ENCODE results near the gene PPM1E. TPM values are rescaled to one million over a fixed set of nuclear protein-coding genes. Genes with fewer than 3 reads are reported as not detected.

PPM1E gene
- total and polyA plus RNA-seq, 2 of the 4 experiments (the other 2 are of a cell fraction), result under 0.01 to 0.05 TPM

GRCh38 chr17:59001158-59001814 lies 245.6 kb downstream of the PPM1E start:
- H2BK120ac ChIP-seq (ENCODE audit: low read depth, low read length), result peak overlapping the region; percentile 75
- H2AFZ ChIP-seq (replicated peaks; ENCODE audit: low read length, poor library complexity), result peak overlapping the region; percentile 71
- peaks cover 3% of the 10 kb centered on the region; the same call in 1 of the 2 replicates for H3K36me3 ChIP-seq (ENCODE audit: control insufficient read depth, insufficient read depth, low read length)
- peak overlapping the region; percentile 16; the same call in 2 of the 3 replicates for H2BK15ac ChIP-seq (ENCODE audit: low read depth, low read length)
- H3K9me1 ChIP-seq (ENCODE audit: insufficient read depth, low read length), result no peaks in the 10 kb centered on the region; the same call in 1 of the 2 replicates
- ChIA-PET POLR2A (ENCODE audit: unreplicated experiment) (no interaction called here), CTCF (interaction anchor here (0.7 kb wide), 1 partner anchor 290 kb away, joined by 3 read pairs; no protein-coding TSS in a partner anchor)
- peak overlapping the region; percentile 99 for H3K4me2 ChIP-seq (ENCODE audit: low read depth, low read length)
- no peaks in the 10 kb centered on the region for H3K9me3 ChIP-seq (ENCODE audit: control insufficient read depth, insufficient read depth, low read length)
- no TSS peak for BruUV-seq (replicated peaks)
- peak overlapping the region; percentile 88 for H3K27ac ChIP-seq (ENCODE audit: insufficient read depth, low read length)
- peak overlapping the region; percentile 37; the same call in 1 of the 2 replicates for H4K91ac ChIP-seq (ENCODE audit: insufficient read depth, low read depth, low read length)
- H3K23ac ChIP-seq (ENCODE audit: low read depth, low read length), result peak overlapping the region; percentile 77
- dilution Hi-C loops (cut with HindIII; ENCODE audit: low sequenced_read_pairs, unreplicated experiment) (no loop called here), in situ Hi-C loops (cut with MboI; ENCODE audit: low sequenced_read_pairs) (loop anchor here (10.0 kb wide), 1 partner anchor 416 kb away; no protein-coding TSS in a partner anchor), intact Hi-C loops (cut with micrococcal nuclease) (loop anchor here (2.0 to 5.0 kb wide), 2 partner anchors 214 to 344 kb away; no protein-coding TSS in a partner anchor)
- H4K8ac ChIP-seq (ENCODE audit: low read depth in 2 of 2, low read length in 2 of 2), result peak overlapping the region in 1 of 2 experiments; percentile 55; a peak in 2 of 4 replicates
- H2BK20ac ChIP-seq (ENCODE audit: low read depth, low read length), result peak overlapping the region; percentile 88
- H3K4ac ChIP-seq (ENCODE audit: low read depth, low read length), result peak overlapping the region; percentile 55
- H3K9ac ChIP-seq (ENCODE audit: low read depth, low read length), result peak overlapping the region; percentile 55; the same call in 1 of the 2 replicates
- TF ChIP-seq, protein P1, sequence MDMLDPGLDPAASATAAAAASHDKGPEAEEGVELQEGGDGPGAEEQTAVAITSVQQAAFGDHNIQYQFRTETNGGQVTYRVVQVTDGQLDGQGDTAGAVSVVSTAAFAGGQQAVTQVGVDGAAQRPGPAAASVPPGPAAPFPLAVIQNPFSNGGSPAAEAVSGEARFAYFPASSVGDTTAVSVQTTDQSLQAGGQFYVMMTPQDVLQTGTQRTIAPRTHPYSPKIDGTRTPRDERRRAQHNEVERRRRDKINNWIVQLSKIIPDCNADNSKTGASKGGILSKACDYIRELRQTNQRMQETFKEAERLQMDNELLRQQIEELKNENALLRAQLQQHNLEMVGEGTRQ (IDR thresholded peaks at IDR 0.05; ENCODE audit: low read depth, low read length), result 0 out of 2 replicates have a peak, but pooled peaks have one; percentile 17
- TF ChIP-seq RCOR1 (IDR thresholded peaks at IDR 0.05; ENCODE audit: insufficient replicate concordance, low read length), result no peak
- DNase-seq, result peak; percentile 67
- peak overlapping the region; percentile 28 for H3K14ac ChIP-seq (replicated peaks; ENCODE audit: low read depth, low read length)
- H4K5ac ChIP-seq (ENCODE audit: low read depth, low read length), result peak overlapping the region; percentile 93
- H3K27me3 ChIP-seq (ENCODE audit: control insufficient read depth, insufficient read depth, low read length), result no peaks in the 10 kb centered on the region
- H3K18ac ChIP-seq (ENCODE audit: low read depth, low read length), result peak overlapping the region; percentile 96
- peak overlapping the region; percentile 21; the same call in 1 of the 2 replicates for H2AK5ac ChIP-seq (ENCODE audit: low read depth, low read length)
- H3K56ac ChIP-seq (ENCODE audit: extremely low read depth, insufficient read depth, low read length), result peak overlapping the region; percentile 63; the same call in 1 of the 2 replicates
- H3K79me1 ChIP-seq (ENCODE audit: low read depth in 1 of 2, low read length in 2 of 2), result peaks cover 0 to 4% of the 10 kb centered on the region in 2 experiments; a peak in 1 of 4 replicates
- no CpG with 5 or more reads among the region's 10 CpGs for WGBS, 2 experiments (ENCODE audit: extremely low coverage in 2 of 2, insufficient read length in 1 of 2)
- no peaks in the 10 kb centered on the region for H4K20me1 ChIP-seq (ENCODE audit: insufficient read depth, low read length)
- no peak overlapping the region for H2AK9ac ChIP-seq (replicated peaks; ENCODE audit: low read depth, low read length, poor library complexity)
- ATAC-seq (ENCODE audit: low read depth), result peak; percentile 46
- H3K4me3 ChIP-seq (ENCODE audit: insufficient read depth, low read depth, low read length), result peak overlapping the region; percentile 44; the same call in 1 of the 2 replicates
- H3K4me1 ChIP-seq (ENCODE audit: control insufficient read depth, insufficient read depth, low read length), result peaks cover 9% of the 10 kb centered on the region
- peak overlapping the region; percentile 79 for H2BK5ac ChIP-seq (ENCODE audit: low read depth, low read length, poor library complexity, severe bottlenecking)

Measured in IMR-90 (cell line).